Thymus (tissue), 11 donors: Measurements from ENCODE around the gene ALAS1. TPM values are rescaled to one million over a fixed set of nuclear protein-coding genes. Genes with fewer than 3 reads are reported as not detected.

Source experiments
- DNase-seq, 9 donors: peaks; one replicate each; pipeline ENCODE4 v3.0.0-alpha.2; 2013; ENCODE audit warnings: low spot score in 9 of 9, low read depth in 6 of 9, missing footprints in 1 of 9
- H3K27ac ChIP-seq, 2 donors: one replicate each; pipeline ENCODE4 v1.5.1; 2013; ENCODE audit warnings: control low read depth in 1 of 2, low read depth in 1 of 2, low read length in 1 of 2, mild to moderate bottlenecking in 1 of 2, moderate library complexity in 1 of 2
- H3K27me3 ChIP-seq, 2 donors: one replicate each; pipeline ENCODE4 v1.5.1; 2013; ENCODE audit warnings: low read length in 1 of 2; ENCODE audit not compliant: control insufficient read depth in 2 of 2, insufficient read depth in 1 of 2
- H3K36me3 ChIP-seq, 2 donors: one replicate each; pipeline ENCODE4 v1.5.1; 2013; ENCODE audit warnings: low read length in 1 of 2, mild to moderate bottlenecking in 1 of 2, moderate library complexity in 1 of 2; ENCODE audit not compliant: control insufficient read depth in 2 of 2, insufficient read depth in 2 of 2
- H3K4me1 ChIP-seq, 2 donors: one replicate each; pipeline ENCODE4 v1.5.1; 2013; ENCODE audit warnings: low read length in 2 of 2; ENCODE audit not compliant: control insufficient read depth in 2 of 2, insufficient read depth in 2 of 2
- H3K4me3 ChIP-seq, 2 donors: one replicate each; pipeline ENCODE4 v1.5.1; 2013; ENCODE audit warnings: low read length in 2 of 2, control low read depth in 1 of 2, mild to moderate bottlenecking in 1 of 2
- H3K9me3 ChIP-seq, 2 donors: one replicate each; pipeline ENCODE4 v1.5.1; 2013; ENCODE audit warnings: low read length in 1 of 2, mild to moderate bottlenecking in 1 of 2; ENCODE audit not compliant: control insufficient read depth in 2 of 2, insufficient read depth in 1 of 2
- WGBS: extraction: QIAGEN DNeasy Blood & Tissue Kit; methylation state at CpG from one replicate; pipeline ENCODE4 v1.1.7; 2013; 5-methylcytosine and 5-hydroxymethylcytosine counted together
- polyA plus RNA-seq: library from polyadenylated mRNA; stranded (reverse); fragments of 200-250 nt; gene quantifications from one replicate; pipeline ENCODE4 v1.2.3, GENCODE V29; 2013
- total RNA-seq: library from RNA; stranded (reverse); fragments of 120-200 nt; gene quantifications from one replicate; pipeline ENCODE4 v1.2.4, GENCODE V29; 2013
- donor health status: healthy.

ALAS1 gene
- total and polyA plus RNA-seq, 2 donors, result 22.8 to 34.5 TPM

DNA sequence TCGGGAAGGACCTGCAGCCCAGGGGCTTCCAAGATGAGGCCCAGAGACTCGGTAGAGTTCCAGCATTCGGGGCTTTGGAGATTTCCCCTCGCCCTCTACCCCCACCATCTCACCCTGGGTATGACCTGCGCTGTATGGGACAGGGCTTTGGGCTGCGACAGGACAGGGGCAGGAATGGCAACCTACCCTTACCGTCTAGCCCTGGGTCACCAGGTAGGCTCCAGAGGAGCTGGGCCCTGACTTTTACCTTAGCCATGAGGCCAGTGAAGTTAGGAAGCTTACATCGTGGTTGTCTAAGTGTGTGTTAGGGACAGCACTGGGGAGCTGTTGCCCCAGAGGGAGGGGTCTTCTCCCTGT lies 48.3 kb downstream of the ALAS1 start:
- DNase-seq, result no peak
- 77% methylated on average over 8 of the region's 8 CpGs for WGBS
- peaks cover 11 to 61% of the 10 kb centered on the region in 2 donors for H3K4me1 ChIP-seq

DNA sequence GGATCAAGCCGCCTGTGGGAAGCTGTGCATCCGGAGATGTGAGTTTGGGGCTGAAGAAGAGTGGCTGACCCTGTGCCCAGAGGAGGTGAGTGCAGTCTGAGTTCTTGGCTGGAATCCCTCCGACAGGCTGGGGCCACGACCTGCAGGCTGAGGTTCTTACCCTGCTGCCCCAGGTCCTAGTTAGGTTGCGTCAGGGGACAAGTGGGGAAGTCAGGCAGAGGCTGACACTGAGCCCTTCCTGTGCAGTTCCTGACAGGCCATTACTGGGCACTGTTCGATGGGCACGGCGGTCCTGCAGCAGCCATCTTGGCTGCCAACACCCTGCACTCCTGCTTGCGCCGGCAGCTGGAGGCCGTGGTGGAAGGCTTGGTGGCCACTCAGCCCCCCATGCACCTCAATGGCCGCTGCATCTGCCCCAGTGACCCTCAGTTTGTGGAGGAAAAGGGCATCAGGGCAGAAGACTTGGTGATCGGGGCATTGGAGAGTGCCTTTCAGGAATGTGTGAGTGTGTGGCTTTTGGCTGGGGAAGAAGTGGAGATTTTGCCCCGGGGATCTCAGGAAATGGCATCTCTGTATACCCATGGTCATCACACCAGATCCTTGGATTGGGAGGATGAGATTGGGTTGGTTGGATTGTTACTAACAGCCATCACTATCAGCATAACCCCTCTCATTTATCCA lies 48.9 kb downstream of the ALAS1 start:
- H3K9me3 ChIP-seq, result peaks cover 0 to 6% of the 10 kb centered on the region in 2 donors
- peaks cover 0 to 10% of the 10 kb centered on the region in 2 donors for H3K27me3 ChIP-seq
- WGBS, result 95% methylated on average over 14 of the region's 14 CpGs
- H3K4me3 ChIP-seq, result peak overlapping the region; percentile 54 to 66
- H3K36me3 ChIP-seq, result peaks cover 38 to 44% of the 10 kb centered on the region in 2 donors
- peak overlapping the region; percentile 65 to 78 for H3K27ac ChIP-seq
- DNase-seq, result no peak
- peaks cover 11 to 58% of the 10 kb centered on the region in 2 donors for H3K4me1 ChIP-seq

More for the DNA sequence above, 48.3 kb downstream of the ALAS1 start:
- H3K4me3 ChIP-seq, result peak overlapping the region; percentile 54 to 66
- peak overlapping the region; percentile 65 to 95 for H3K27ac ChIP-seq
- peaks cover 0 to 10% of the 10 kb centered on the region in 2 donors for H3K27me3 ChIP-seq
- peaks cover 0 to 6% of the 10 kb centered on the region in 2 donors for H3K9me3 ChIP-seq
- H3K36me3 ChIP-seq, result peaks cover 36 to 37% of the 10 kb centered on the region in 2 donors

DNA sequence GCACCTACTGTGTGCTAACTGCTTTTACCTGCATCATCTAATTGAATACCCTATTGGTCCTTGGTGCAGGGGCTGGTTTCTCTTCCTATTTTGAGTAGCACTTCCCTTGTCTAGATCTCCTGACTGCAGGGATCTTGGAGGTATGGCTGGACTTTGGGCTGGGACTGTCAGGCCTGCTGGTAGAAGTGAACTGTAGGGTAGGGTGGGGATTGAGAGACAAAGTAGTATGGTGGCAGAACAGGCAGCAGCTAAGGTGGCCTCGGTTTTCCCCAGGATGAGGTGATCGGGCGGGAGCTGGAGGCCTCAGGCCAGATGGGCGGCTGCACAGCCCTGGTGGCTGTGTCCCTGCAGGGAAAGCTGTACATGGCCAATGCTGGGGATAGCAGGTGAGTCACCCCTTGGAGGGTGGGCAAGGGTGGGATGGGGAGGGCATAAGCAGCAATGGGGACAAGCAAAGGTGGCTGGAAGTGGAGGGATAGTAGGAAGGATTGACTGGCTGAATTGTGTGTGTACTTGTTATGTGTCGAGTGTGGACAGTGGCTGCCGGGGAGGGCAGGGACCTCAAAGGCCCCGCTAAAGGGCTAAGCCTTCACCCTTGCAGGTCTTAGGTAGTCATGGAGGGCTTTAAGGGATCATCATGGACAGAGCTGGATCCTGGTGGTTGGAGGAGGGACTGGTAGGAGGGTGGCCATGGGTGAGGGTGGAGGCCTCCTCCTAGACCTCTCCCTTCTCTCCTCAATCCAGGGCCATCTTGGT lies 49.6 kb downstream of the ALAS1 start:
- WGBS, result 97% methylated on average over 7 of the region's 7 CpGs
- peaks cover 0 to 6% of the 10 kb centered on the region in 2 donors for H3K9me3 ChIP-seq
- peaks cover 0 to 10% of the 10 kb centered on the region in 2 donors for H3K27me3 ChIP-seq
- H3K4me3 ChIP-seq, result peak overlapping the region; percentile 54 to 66
- H3K27ac ChIP-seq, result peak overlapping the region in 1 of 2 donors; percentile 15
- H3K36me3 ChIP-seq, result peaks cover 38 to 50% of the 10 kb centered on the region in 2 donors
- DNase-seq, result no peak
- peaks cover 14 to 64% of the 10 kb centered on the region in 2 donors for H3K4me1 ChIP-seq

DNA sequence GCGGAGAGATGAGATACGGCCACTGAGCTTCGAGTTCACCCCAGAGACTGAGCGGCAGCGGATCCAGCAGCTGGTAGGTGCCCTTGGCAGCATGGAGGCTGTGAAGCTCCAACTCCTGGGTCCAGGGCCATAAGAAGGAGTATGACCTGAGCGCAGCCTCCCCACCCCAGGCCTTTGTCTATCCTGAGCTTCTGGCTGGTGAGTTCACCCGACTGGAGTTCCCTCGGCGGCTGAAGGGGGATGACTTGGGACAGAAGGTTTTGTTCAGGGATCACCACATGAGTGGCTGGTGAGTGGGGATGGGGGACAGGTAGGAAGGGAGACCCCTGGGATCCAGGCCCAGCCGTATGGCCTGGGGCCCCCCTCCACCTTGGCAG lies 50.2 kb downstream of the ALAS1 start:
- peak overlapping the region in 1 of 2 donors; percentile 25 for H3K27ac ChIP-seq
- H3K4me3 ChIP-seq, result no peak overlapping the region
- peaks cover 0 to 6% of the 10 kb centered on the region in 2 donors for H3K9me3 ChIP-seq
- 96% methylated on average over 10 of the region's 10 CpGs for WGBS
- H3K27me3 ChIP-seq, result peaks cover 0 to 10% of the 10 kb centered on the region in 2 donors
- H3K4me1 ChIP-seq, result peaks cover 19 to 70% of the 10 kb centered on the region in 2 donors
- DNase-seq, result no peak
- peaks cover 38 to 52% of the 10 kb centered on the region in 2 donors for H3K36me3 ChIP-seq

GRCh38 chr3:52248816-52249547 lies 51.0 kb downstream of the ALAS1 start:
- H3K36me3 ChIP-seq, result peaks cover 39 to 59% of the 10 kb centered on the region in 2 donors
- WGBS, result 96% methylated on average over 10 of the region's 10 CpGs

GRCh38 chr3:52249683-52250082 lies 51.7 kb downstream of the ALAS1 start:
- H3K36me3 ChIP-seq, result peaks cover 41 to 66% of the 10 kb centered on the region in 2 donors
- DNase-seq, result no peak
- H3K27me3 ChIP-seq, result peaks cover 0 to 10% of the 10 kb centered on the region in 2 donors
- no peak overlapping the region for H3K4me3 ChIP-seq
- peak overlapping the region in 1 of 2 donors; percentile 54 for H3K27ac ChIP-seq
- WGBS, result 97% methylated on average over 6 of the region's 6 CpGs
- peaks cover 26 to 73% of the 10 kb centered on the region in 2 donors for H3K4me1 ChIP-seq
- no peaks in the 10 kb centered on the region for H3K9me3 ChIP-seq

More at GRCh38 chr3:52248816-52249547, 51.0 kb downstream of the ALAS1 start:
- Histone ChIP-seq H3K9me3 (no peaks in the 10 kb centered on the region), H3K4me1 (peaks cover 24 to 74% of the 10 kb centered on the region in 2 donors), H3K4me3 (no peak overlapping the region), H3K27me3 (peaks cover 0 to 10% of the 10 kb centered on the region in 2 donors), H3K27ac (peak overlapping the region in 1 of 2 donors; percentile 11)
- DNase-seq, result no peak

DNA sequence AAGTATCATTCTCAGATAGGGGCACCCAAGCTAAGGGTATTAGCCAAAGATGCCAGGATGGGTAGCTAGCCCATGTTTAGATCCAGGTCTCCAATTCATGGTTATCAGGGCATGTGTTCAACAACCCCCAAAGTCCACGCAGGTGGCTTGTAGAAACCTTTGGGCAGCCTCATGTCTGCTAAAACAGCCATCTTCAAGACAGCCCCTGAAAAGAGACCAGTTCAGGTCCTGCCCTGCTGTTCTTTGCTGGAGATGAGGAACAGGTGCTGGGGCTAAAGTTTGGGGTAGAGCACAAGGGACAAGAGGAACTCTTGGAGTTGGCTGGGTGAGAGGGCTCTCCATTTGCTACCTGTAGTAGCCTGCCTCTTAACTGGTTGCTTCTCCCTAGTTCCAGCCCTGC lies 52.2 kb downstream of the ALAS1 start:
- no peak for DNase-seq
- Histone ChIP-seq H3K4me1 (peaks cover 22 to 73% of the 10 kb centered on the region in 2 donors), H3K4me3 (no peak overlapping the region), H3K27me3 (peaks cover 0 to 7% of the 10 kb centered on the region in 2 donors), H3K36me3 (peaks cover 41 to 68% of the 10 kb centered on the region in 2 donors), H3K9me3 (no peaks in the 10 kb centered on the region), H3K27ac (peak overlapping the region in 1 of 2 donors; percentile 54)
- 98% methylated on average over 1 of the region's 1 CpG for WGBS

DNA sequence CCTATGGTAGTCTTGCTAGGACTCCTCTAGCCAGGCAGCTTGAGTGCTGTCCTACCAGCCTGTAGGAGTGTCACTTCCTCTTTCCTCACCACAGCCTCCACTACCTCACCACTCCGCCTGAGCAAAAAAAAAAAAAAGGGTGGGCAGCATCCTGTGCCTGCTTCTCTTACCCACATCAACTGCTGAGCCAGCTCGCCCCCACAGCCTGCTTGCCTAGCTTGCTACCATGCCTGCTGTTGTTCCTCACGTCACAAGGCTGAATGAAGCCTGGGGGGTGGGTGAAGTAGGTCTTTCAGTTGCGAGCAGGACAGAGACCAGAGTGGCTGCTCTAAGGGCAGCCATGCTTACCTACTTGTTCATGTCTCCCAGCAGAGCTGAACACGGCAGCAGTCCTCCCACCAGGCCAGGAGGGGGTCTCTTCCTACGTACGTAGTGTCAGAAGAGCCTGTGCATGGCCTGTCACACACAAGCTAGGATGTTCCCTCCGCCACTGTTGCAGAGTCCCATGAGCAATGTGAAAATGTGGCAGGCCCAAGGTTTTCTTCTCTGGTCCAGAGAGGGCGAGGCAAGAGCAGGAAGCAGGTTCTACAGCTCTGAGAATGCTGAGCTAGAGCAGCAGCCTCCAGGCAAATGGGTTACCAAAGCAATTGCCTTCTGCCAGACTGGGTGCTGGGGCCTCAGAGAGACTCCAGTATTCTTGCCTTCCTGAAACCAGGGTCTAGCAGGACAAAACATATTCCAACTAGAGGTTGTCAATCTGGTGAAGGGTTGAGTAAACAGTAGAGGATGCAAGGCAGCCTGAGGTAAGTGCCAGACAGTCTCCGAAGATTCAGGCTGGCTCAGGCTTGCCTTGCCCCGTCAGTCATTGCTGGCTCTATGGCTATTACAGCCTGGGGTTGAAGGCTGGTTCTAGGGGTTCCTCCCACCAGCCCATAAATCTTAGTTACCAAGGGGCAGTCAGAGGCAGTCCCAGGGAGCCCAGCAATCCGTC lies 55.6 kb downstream of the ALAS1 start:
- Histone ChIP-seq H3K4me3 (peak overlapping the region; percentile 12 to 13), H3K27ac (peak overlapping the region; percentile 97 to 98), H3K4me1 (peaks cover 23 to 71% of the 10 kb centered on the region in 2 donors), H3K9me3 (no peaks in the 10 kb centered on the region), H3K36me3 (peaks cover 60 to 88% of the 10 kb centered on the region in 2 donors), H3K27me3 (no peaks in the 10 kb centered on the region)
- DNase-seq, result peak; percentile 59 to 95 (median 84)
- 33% methylated on average over 12 of the region's 12 CpGs for WGBS
